Thyroid gland (tissue), 4 donors: ENCODE results near the gene C5AR2.

ENCODE experiments used
- CTCF ChIP-seq, 6 experiments: fragments of 200-600 bp in 3 of 6; fragments of 450-650 bp in 3 of 6; sonication (generic) in 3 of 6; IDR thresholded peaks; one replicate each; pipeline ENCODE4 v1.5.1; 2016 to 2019; ENCODE audit warnings: antibody characterized with exemption in 6 of 6, mild to moderate bottlenecking in 2 of 6, inconsistent platforms in 1 of 6, moderate library complexity in 1 of 6
- POLR2A ChIP-seq, 2 donors: fragments of 450-650 bp; IDR thresholded peaks; one replicate each; pipeline ENCODE4 v1.6.1; 2017; ENCODE audit warnings: antibody characterized with exemption in 2 of 2, mild to moderate bottlenecking in 2 of 2, moderate library complexity in 1 of 2

DNA sequence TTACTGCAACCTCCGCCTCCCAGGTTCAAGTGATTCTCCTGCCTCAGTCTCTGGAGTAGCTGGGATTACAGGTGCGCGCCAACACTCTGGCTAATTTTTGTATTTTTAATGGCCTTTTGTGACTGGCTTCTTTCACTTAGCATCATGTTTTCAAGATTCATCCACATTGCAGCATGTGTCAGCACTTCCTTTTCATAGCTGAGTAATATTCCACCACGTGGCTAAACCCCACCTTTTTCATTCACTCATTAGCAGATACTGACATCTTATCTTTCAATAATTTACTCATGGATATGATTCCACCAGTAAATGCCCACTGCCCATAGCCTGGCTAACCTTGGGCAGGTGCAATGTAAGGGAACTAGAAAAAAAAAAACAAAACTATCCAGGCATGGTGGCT is 15.5 kb upstream of the C5AR2 start:
- TF ChIP-seq POLR2A (IDR thresholded peaks at IDR 0.05) (no peak), CTCF (IDR thresholded peaks at IDR 0.05) (no peak)
